ENCODE results near the gene CKS1B.

- TF ChIP-seq CEBPB (IDR thresholded peaks at IDR 0.05): no peak
- no peak for TF ChIP-seq YY1 (IDR thresholded peaks at IDR 0.05; ENCODE audit: low read depth)
- no peak for TF ChIP-seq EP300 (IDR thresholded peaks at IDR 0.05; ENCODE audit: borderline replicate concordance)
- TF ChIP-seq RAD21 (IDR thresholded peaks at IDR 0.05; ENCODE audit: low read depth): no peak
- no peak for TF ChIP-seq NFIC (IDR thresholded peaks at IDR 0.05)
- no peak for TF ChIP-seq ZBTB7A (IDR thresholded peaks at IDR 0.05; ENCODE audit: low read depth)
- no peak for TF ChIP-seq MAX (IDR thresholded peaks at IDR 0.05)
- TF ChIP-seq USF1 (IDR thresholded peaks at IDR 0.05): no peak; the same call in 1 of the 2 replicates
- TF ChIP-seq TEAD4 (IDR thresholded peaks at IDR 0.05): no peak
- TF ChIP-seq TAF1 (IDR thresholded peaks at IDR 0.05; ENCODE audit: low read depth): no peak
- no peak for TF ChIP-seq EGR1 (IDR thresholded peaks at IDR 0.05)
- TF ChIP-seq CREB1 (IDR thresholded peaks at IDR 0.05; ENCODE audit: low read depth): no peak
These were observed 38.5 kb upstream of the CKS1B start for GRCh38 chr1:154935749-154936554.
